MM.1S (cell line): Measurements from ENCODE around the gene ORC5.

ENCODE experiments used
- DNase-seq: peaks from one replicate; pipeline ENCODE4 v3.0.0-alpha.2; 2015
- H2AFZ ChIP-seq: fragments of 300-600 bp; sonication (generic); 2 replicates; pipeline ENCODE4 v1.6.0; 2016; ENCODE audit warnings: antibody characterized with exemption, low read length
- H3F3A ChIP-seq: fragments of 300-600 bp; sonication (generic); 2 replicates; pipeline ENCODE4 v1.6.1; 2016; ENCODE audit warnings: mild to moderate bottlenecking, antibody characterized with exemption, low read length, moderate library complexity, mixed read lengths; ENCODE audit not compliant: insufficient read depth
- H3K27ac ChIP-seq: fragments of 300-600 bp; sonication (generic); 2 replicates; pipeline ENCODE4 v1.5.1; 2016; ENCODE audit warnings: mild to moderate bottlenecking, low read length
- H3K27me3 ChIP-seq: fragments of 300-600 bp; sonication (generic); replicated peaks from 2 replicates; pipeline ENCODE4 v1.6.0; 2016; ENCODE audit warnings: low read length; ENCODE audit not compliant: insufficient read depth
- H3K36me3 ChIP-seq: fragments of 300-600 bp; sonication (generic); replicated peaks from 2 replicates; pipeline ENCODE4 v1.6.1; 2016; ENCODE audit warnings: mild to moderate bottlenecking, low read length, mixed read lengths; ENCODE audit not compliant: insufficient read depth
- H3K4me1 ChIP-seq: fragments of 300-600 bp; sonication (generic); 2 replicates; pipeline ENCODE4 v1.6.1; 2016; ENCODE audit warnings: low read length, mixed read lengths
- H3K4me2 ChIP-seq: fragments of 300-600 bp; sonication (generic); 2 replicates; pipeline ENCODE4 v1.6.0; 2016; ENCODE audit warnings: low read depth, low read length
- H3K4me3 ChIP-seq: fragments of 300-600 bp; sonication (generic); 2 replicates; pipeline ENCODE4 v1.5.1; 2016; ENCODE audit warnings: low read length, mixed read lengths
- H3K79me2 ChIP-seq: fragments of 300-600 bp; sonication (generic); 2 replicates; pipeline ENCODE4 v1.6.1; 2016; ENCODE audit warnings: mixed run types, low read length, mixed read lengths
- H3K9ac ChIP-seq: fragments of 300-600 bp; sonication (generic); 2 replicates; pipeline ENCODE4 v1.6.1; 2016; ENCODE audit warnings: low read length, mixed read lengths
- H3K9me2 ChIP-seq: fragments of 300-600 bp; sonication (generic); replicated peaks from 2 replicates; pipeline ENCODE4 v1.6.1; 2016; ENCODE audit warnings: mild to moderate bottlenecking, low read length, mixed read lengths; ENCODE audit not compliant: insufficient read depth
- H3K9me3 ChIP-seq: fragments of 300-600 bp; sonication (generic); replicated peaks from 2 replicates; pipeline ENCODE4 v1.6.1; 2016; ENCODE audit warnings: mild to moderate bottlenecking, low read length, mixed read lengths; ENCODE audit not compliant: insufficient read depth
- H4K20me1 ChIP-seq: fragments of 300-600 bp; sonication (generic); 2 replicates; pipeline ENCODE4 v1.6.1; 2016; ENCODE audit warnings: mild to moderate bottlenecking, low read length, moderate library complexity, mixed read lengths; ENCODE audit not compliant: insufficient read depth
- EZH2 ChIP-seq: fragments of 300-600 bp; sonication (generic); optimal IDR thresholded peaks from 2 replicates; pipeline ENCODE3; 2017; ENCODE audit warnings: low read depth, mild to moderate bottlenecking, antibody characterized with exemption, low read length, mixed read lengths
- EZH2phosphoT487 ChIP-seq: fragments of 300-600 bp; sonication (generic); IDR thresholded peaks from 2 replicates; pipeline ENCODE4 v1.6.1; 2018; ENCODE audit warnings: antibody characterized with exemption, low read length
- TF ChIP-seq, protein P1 (sequence below): fragments of 300-600 bp; sonication (generic); IDR thresholded peaks from 2 replicates; pipeline ENCODE4 v1.5.1; 2016; ENCODE audit warnings: antibody characterized with exemption, low read length, mixed read lengths

Gene ORC5

DNA sequence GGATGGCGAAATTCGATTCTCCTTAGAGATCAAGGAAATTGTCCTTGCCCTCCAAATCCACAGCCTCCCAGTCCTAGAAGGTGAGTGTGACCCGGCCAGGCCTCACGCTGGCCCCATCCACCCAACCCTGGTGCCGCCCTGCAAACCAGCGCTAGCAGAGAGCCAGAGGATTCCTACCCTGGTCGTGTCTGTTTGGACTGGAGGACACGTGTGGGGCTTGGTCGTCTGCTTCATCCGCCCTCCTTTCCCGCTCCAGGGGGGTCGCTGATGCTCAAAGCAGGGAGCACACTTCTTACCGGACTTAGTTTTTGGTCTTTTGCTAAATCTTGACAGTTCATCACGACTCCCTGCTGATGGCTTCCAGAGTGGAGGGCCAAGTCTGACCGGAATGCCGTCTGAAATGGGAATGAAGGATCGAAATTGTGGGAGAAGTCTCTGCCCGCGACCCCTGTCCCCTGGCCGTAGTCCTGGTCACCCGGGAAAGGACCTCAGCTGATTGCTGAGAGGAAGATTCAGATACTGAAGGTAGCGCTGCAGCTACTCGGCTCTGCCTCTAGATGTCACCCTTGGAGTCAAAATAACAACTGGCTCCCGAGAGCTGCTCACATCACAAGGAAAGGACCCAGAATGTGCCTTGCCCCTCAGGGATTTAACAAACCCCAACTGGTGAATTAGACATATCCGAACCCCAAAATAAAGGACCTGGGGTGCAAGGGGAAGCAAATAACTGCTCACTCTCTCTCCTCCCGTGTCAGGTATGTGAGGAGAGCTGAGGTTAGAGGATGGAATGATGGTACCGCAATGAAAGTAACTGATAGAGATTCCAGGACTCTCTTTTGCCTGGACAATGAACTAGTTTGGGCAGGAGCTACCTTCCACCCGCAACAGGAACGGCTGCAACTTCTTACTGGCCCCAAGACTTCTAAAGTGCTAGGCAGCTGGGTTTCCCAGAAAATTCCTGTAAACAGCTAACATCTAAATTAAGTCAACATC, 23.5 kb upstream of the ORC5 start:
- Histone ChIP-seq H3K9ac (no peak overlapping the region), H3K36me3 (no peaks in the 10 kb centered on the region), H3K27me3 (no peaks in the 10 kb centered on the region), H3K4me2 (peak overlapping the region; percentile 12; the same call in 1 of the 2 replicates), H3K27ac (no peak overlapping the region), H4K20me1 (no peaks in the 10 kb centered on the region), H3F3A (no peaks in the 10 kb centered on the region), H3K9me3 (no peaks in the 10 kb centered on the region), H3K9me2 (no peaks in the 10 kb centered on the region), H3K4me3 (no peak overlapping the region), H3K79me2 (no peaks in the 10 kb centered on the region), H3K4me1 (no peaks in the 10 kb centered on the region), H2AFZ (peak overlapping the region; percentile 13; the same call in 1 of the 2 replicates)
- peak; percentile 61 for DNase-seq
- TF ChIP-seq, protein P1, sequence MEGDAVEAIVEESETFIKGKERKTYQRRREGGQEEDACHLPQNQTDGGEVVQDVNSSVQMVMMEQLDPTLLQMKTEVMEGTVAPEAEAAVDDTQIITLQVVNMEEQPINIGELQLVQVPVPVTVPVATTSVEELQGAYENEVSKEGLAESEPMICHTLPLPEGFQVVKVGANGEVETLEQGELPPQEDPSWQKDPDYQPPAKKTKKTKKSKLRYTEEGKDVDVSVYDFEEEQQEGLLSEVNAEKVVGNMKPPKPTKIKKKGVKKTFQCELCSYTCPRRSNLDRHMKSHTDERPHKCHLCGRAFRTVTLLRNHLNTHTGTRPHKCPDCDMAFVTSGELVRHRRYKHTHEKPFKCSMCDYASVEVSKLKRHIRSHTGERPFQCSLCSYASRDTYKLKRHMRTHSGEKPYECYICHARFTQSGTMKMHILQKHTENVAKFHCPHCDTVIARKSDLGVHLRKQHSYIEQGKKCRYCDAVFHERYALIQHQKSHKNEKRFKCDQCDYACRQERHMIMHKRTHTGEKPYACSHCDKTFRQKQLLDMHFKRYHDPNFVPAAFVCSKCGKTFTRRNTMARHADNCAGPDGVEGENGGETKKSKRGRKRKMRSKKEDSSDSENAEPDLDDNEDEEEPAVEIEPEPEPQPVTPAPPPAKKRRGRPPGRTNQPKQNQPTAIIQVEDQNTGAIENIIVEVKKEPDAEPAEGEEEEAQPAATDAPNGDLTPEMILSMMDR: peak; percentile 82
- TF ChIP-seq EZH2 (no peak), EZH2phosphoT487 (no peak)

DNA sequence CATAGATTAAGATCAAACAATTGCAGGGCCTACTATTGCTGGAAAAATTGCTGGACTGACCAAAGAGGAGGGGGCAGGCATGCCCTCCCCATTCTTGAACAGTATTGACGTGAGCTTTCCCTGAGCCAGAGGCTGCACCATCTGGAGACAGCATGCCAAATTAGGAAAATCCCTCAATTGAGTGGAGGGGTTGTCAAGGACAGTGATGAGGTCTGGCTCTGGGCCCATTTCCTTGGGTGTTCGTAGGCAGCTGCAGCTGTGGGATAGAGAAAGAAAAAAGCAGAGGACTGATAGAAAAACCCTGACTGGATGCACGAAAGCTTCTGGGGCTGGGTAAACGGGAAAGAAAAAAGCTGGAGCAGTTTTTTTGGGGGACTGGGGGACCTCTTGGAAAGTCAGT, 22.8 kb upstream of the ORC5 start:
- Histone ChIP-seq H3K36me3 (no peaks in the 10 kb centered on the region), H3K9ac (no peak overlapping the region), H3K4me1 (no peaks in the 10 kb centered on the region), H3K9me3 (no peaks in the 10 kb centered on the region), H3K4me2 (no peak overlapping the region), H4K20me1 (no peaks in the 10 kb centered on the region), H3K79me2 (no peaks in the 10 kb centered on the region), H2AFZ (no peak overlapping the region), H3K4me3 (no peak overlapping the region), H3F3A (no peaks in the 10 kb centered on the region), H3K27ac (no peak overlapping the region), H3K9me2 (no peaks in the 10 kb centered on the region), H3K27me3 (no peaks in the 10 kb centered on the region)
- TF ChIP-seq EZH2phosphoT487: no peak
- TF ChIP-seq, protein P1: no peak
- TF ChIP-seq EZH2: no peak
- no peak for DNase-seq

DNA sequence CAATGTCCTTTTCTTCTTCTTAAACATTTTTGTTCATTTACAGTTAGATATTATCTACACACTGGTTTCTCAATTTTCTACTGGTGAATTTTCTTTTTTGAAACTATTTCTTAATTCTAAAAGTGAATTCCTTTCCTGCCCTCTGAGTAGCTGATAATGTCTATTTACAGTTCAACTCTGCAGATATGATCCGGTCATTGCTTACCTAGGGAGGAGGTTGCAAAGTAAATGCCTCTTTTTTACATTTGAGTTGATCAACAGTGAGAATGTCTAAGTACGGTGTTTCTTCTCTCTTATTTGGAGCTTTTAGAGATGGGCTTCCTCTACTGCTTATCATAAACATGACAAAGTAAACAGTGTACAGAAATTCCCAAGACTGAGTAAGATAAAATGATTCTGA, 20.6 kb upstream of the ORC5 start:
- H3K9ac ChIP-seq: no peak overlapping the region
- no peaks in the 10 kb centered on the region for H3F3A ChIP-seq
- DNase-seq: no peak
- H3K27ac ChIP-seq: no peak overlapping the region
- no peak overlapping the region for H3K4me3 ChIP-seq
- H3K4me1 ChIP-seq: no peaks in the 10 kb centered on the region
- TF ChIP-seq EZH2 (no peak), EZH2phosphoT487 (no peak)
- TF ChIP-seq, protein P1: no peak
- no peaks in the 10 kb centered on the region for H3K9me3 ChIP-seq
- no peak overlapping the region for H3K4me2 ChIP-seq
- H4K20me1 ChIP-seq: no peaks in the 10 kb centered on the region
- H3K36me3 ChIP-seq: no peaks in the 10 kb centered on the region
- H3K79me2 ChIP-seq: no peaks in the 10 kb centered on the region
- H3K27me3 ChIP-seq: no peaks in the 10 kb centered on the region
- H2AFZ ChIP-seq: no peak overlapping the region
- H3K9me2 ChIP-seq: no peaks in the 10 kb centered on the region
